GM18511 (cell line): ENCODE measurements around the gene JARID2.

Experiments used
- ATAC-seq: cut with Tn5 transposase; IDR thresholded peaks from one replicate; pipeline ENCODE4 v1.9.1; 2021; ENCODE audit warnings: mild to moderate bottlenecking, moderate library complexity; ENCODE audit not compliant: unreplicated experiment

Gene JARID2

DNA sequence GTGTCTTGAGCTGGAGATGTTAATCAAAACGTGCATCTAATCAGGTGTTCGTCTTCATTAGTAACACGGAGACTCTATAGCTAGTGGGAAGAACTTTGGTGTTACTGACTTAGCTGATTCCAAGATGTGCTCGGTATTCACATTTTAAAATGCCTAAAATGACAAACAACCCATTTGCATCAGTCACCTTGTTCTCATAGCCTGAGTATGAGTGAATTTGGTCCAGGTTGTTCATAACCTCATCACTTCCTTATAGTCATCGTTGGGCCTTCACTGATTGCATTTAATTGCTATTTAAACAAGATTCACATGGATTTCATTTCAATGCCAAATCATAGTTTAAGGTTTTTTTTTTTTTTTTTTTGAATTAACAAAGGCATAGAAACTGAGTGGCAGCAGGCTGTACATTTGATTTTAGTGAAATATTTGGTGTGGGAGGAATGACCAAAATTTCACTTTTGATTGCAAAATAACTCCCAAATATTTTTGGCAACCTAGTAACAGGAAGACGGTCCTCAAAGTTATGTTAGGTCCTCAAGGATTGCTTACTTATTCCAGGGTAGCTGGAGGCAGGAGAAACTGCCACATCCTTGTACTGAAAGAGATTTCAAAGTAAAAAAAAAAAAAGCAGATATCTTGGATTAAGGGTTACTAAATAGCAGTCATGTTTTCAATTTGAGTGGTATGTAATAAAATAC, 104.7 kb downstream of the JARID2 start:
- ATAC-seq: no peak

DNA sequence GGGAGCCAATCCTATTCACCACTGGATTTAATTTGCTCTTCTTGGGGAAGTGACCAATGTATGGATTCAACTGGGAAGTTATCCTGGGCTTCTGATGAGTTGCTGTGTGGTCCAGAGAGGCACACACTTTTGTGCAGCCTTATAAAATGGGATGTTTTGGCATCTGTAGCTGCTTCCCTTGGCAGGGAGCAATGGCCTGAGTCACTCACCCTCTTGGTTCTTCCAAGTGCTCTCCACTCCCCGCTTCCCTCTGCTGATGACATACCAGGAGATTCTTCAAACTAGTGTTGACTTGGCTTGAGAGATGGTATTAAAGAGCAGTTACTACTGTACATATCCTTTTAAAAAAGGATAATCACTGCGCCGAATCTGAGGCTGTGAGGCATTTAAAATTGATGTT, 105.8 kb downstream of the JARID2 start:
- no peak for ATAC-seq

DNA sequence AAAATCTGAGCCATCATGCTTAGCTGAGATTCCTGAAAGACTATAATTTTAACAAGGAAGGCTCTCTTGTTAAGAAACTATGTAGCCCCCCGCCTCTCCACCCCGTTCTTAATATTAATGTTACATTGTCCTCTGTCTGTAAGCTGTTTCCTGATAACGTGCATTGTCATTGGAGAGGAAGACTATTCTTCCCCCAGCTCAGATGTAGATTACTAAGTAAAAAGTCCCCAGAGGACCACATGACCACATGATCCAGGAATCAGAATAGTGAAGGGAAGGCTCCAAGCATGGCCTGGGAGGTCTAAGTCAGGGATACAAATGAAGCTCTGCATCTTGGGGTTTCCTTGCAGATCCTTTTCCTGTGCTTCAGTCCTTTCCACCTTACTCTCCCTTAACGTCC, 106.4 kb downstream of the JARID2 start:
- no peak for ATAC-seq

DNA sequence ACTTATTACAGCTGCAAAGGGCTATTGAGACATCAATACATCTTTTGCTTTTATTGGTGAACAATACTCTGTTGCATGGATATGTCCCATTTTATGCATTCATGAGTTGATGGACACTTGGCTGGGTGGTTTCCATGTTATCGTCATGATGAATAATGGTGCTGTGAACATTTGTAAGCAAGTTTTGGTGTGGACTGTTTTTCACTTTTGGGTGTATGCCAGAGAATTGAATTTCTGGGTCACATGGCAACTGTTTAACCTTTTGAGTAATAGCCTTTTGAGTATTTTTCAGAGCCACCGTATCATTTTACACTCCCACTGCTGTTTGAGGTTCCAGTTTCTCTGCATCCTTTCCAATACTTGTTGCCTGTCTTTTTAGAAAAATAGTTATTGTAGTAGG, 107.0 kb downstream of the JARID2 start:
- no peak for ATAC-seq

DNA sequence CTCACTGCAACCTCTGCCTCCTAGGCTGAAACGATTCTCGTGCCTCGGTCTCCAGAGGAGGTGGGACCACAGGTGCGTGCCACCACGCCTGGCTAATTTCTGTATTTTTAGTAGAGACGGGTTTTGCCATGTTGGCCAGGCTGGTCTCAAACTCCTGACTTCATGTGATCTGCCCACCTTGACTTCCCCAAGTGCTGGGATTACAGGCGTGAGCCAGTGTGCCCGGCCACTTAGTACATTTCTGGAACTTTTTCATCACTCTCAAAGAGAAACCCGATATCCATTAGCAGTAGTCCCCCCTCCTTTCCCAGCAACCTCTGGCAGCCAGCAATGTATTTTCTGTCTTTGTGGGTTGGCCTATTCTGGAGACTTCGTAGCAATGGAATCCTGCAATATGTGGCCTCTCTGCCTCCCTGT, 109.8 kb downstream of the JARID2 start:
- ATAC-seq: no peak

DNA sequence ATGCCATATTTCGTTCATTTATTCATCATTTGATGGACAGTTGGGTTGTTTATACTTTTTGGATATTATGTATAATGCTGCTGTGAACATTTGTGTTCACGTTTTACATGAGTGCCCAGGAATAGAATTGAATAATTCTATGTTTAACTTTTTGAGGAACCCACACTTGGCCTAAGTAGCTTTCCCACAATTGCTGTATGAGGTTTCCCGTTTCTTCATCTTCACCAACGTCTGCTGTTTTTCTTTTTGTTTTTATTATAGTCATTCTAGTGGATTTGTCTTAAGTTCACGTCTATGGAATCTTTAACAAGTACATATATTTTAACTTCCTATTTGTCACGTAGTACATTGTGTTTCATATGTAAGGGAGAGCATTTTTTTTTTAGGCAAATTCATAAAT, 110.3 kb downstream of the JARID2 start:
- ATAC-seq: no peak

DNA sequence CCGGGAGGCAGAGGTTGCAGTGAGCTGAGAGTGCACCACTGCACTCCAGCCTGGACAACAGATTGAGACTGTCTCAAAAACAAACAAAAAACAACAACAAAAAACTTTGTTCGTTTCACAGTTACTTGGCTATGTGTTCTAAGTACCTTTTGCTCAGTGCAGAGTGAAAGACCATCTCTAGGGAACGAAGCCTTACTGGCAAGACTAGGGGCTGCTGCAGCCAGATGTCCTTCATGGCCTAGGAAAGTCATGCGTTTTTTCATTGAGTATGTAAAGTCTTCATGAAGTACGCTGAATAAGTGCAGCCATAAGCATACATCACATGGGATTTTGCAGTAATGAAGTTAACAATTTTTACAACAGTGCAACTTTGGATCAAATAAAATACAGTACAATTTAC, 111.1 kb downstream of the JARID2 start:
- ATAC-seq: no peak

DNA sequence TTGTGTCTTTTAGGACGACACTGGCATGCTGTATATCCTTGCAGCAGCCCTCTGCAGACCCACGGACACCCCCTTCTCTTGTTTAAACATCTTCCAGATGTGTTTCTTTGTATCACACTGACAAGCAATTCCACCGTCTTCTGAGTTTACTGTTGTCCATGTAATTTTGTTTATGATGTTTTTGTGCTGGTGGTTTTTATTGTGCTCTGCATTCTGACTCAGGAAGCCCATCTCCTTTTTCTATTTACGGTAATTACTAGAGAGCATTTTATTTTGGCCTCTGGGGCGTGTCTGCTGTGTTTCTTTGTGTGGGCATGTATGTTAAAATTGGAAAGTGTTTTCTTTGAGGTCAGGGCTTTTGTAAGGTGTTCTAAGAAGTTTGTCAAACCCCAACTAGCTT, 111.9 kb downstream of the JARID2 start:
- no peak for ATAC-seq

DNA sequence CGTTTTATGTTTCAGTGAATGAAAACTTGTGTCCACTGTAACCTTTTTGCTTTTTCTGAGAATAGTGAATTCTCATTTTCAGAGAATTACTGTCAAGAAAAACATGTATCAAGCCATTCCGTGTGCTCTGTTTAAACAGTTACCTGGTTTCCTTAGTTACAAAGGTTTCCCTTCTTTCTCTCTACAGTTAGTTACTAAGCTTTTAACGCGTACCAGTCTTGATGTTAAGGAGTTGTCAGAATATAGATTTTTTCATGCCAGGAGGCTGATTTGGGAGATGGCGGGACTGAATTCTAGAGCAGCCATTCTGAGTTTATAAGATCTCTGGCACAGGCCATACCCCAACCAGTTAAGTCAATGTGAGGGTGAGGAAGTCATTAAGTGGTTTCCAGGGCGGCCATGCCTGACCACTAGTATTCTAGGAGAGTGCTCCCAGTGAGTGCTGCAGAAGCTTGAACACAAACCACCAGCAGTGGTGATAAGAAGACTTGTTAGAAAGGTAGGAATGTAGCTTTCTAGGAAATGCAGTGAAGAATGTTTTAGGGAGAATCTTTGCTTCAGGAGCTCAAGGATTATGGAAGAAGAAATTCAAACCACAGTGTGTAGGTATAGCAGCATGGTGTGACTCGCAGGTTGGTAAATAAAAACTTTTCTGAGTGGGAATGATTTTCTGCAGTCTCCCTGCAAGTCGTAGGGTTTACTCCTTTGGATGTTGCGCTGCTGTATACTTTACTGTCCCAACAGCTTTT, 112.9 kb downstream of the JARID2 start:
- peak; percentile 57 for ATAC-seq

DNA sequence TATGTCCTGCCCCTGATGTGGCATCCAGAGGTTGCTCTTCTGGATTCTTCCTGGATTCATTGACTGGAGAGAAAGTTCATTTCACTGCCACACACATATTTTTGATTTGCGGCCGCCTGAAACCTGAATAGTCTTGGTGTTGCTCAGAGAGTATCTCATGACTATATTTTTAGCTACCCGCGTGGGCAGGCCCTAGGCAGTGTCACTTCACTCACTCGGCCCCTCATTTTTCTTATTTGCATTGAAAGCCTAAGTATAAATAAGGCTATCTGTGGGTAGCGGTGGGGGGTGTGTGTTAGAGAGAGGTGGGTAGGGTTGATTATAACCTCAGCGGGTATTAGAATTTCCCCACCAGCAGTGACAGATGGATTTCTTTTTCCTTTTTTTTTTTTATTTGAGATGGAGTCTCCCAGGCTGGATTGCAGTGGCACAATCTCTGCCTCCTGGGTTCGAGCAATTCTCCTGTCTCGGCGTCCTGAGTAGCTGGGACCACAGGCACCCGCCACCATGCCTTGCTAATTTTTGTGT, 113.5 kb downstream of the JARID2 start:
- ATAC-seq: peak; percentile 79

DNA sequence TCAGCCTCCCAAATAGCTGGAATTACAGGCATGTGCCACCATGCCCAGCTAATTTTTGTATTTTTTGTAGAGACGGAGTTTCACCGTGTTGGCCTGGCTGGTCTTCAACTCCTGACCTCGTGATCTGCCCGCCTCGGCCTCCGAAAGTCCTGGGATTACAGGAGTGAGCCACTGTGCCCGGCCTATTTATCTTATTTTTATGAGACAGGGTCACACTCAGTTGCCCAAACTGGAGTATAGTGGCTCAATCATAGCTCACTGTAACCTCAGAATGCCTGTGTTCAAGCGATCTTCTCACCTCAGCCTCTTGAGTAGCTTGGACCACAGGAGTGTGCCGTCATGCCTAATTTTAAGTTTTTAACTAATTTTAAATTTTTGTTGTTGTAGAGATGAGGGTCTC, 114.4 kb downstream of the JARID2 start:
- ATAC-seq: no peak

DNA sequence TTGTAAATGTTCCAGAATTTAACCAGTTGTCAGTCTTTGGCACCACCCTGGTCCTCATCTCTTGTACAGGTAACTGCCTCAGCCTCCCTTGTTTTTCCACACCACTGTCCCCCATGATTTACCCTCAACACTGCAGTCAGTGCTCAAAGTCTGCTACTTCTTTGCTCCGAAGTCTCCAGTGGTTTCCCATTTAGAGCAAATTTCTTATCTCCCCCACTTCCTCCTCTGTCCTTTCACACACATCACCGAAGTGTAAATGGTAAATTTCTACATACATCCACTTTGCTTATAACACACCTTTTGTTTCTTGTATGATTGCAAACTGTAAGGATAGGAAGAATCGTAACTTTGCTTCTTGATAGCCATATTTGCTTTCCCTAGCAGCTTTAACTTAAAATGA, 115.3 kb downstream of the JARID2 start:
- ATAC-seq: no peak

DNA sequence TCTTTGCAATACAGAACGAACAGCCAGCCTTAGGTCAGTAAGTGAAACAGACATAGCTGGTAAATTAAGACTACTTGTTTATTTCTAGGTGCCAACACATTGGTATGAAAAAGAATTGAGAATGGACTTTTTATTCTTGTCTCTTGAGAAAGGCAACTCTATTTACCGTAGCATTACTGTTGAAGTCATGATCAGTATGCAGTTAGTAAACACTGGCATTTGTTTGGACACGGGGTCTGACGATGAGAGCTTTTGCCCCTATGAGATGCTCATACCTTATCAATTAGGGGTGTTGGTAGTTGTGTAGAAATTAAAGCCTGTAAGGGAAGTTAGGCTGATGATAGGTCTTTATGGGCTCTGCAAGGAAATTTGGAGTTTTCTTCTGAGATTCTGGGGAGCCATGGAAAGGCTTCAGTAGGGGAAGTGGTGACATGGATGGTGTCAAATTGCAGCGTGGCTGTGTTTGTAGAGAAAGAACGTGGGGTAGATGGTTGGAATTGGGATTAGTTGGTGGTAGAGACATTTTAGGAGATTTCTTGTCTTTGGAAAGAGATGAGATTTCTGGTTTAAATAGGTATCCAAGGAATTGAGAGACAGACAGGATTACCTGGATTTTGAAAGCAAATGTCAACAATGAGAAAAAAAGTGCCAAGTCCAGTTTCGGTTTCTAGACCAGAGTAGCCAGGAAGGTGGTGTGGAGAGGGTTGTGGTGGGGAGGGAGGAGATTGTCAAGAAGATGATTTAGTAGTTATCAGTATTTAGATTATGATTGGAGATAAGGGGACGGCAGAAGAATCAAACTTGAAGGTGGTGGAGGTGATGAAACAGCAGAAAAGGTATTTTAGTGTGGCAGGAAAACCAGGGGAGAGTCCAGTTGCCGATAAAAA, 116.6 kb downstream of the JARID2 start:
- no peak for ATAC-seq

DNA sequence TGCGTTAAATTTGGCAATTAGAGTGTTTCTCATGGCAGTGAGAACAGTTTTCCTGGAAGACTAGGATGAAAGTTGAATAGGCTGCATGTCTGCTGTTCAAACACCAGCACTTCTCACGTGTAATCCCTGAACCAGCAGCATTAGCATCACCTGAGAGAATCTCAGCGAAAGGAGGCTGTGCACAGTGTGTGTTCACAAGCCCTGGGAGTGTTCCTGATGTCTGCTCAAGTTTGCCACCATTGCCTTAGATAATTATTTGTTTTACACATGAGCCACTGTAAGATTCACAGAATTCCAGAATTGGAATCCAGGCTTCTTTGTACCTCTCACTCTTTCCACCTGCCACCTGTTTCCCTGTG, 117.3 kb downstream of the JARID2 start:
- ATAC-seq: no peak

DNA sequence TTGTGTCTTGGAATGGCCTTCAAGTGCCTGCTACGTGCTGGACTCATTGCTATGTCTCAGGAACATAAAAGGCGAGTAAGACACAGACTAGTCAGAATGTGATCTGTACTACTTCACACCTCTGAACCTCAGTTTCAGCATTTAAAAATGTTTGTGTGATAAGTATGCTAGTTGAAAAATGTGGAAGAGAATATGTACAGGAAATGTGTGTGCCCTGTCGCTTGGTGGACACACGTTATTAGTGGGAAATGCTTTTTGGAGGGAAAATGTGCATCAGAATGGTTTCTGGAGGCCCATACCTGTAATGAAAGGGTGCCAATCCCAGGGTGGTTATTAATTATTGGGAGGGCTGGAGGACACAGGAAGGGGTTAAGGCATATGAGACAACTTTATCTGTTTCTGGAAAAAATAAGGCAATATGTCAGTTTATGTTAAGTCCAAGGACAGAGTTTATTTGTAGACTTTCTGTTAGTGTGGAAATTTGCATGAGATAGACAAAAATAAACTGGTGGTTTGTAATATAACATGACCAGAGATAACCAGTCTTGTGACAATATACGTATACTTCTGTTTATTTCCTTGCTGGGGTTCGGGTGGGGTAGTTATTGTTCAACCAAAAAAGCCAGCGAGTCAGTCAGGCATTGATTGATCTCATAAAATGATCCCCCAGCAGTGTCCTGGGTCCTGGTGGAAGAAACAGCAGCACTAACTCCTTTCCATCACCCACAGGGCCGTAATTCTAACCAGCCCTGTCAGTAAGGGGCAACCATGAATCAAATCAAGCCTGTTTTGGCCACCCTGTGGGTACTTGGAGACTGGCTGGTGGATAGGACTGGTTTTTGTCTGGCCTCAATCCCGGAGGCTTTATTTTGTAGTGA, 117.9 kb downstream of the JARID2 start:
- peak; percentile 52 for ATAC-seq

DNA sequence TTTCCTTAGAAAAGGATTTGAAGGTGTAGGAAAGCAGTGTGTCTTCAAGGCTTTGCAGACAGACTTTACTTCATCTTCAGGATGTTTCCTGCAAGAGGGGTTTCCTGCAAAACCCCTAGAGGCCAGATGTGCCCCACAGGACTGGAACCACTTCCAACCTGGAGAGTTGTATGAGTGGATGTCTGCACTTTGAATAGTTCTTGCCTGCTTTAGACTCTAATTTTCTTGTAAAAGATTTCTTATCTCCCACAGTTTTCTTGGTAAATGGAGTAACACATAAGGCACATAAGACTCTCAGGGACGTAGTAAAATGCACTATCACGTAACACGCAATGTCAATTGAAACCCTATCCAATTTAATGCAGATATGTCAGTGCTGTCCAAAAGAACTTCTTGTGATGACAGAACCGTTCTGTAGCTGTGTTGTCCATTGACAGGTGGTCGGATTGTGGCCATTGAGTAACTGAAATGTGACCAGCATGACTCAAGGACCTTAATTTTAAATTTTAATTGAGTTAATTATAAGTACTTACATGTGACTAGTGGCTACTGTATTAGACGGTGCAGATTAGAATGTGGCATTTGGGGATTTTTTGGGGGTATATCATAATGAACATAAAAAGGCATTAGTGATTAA, 118.7 kb downstream of the JARID2 start:
- ATAC-seq: no peak

DNA sequence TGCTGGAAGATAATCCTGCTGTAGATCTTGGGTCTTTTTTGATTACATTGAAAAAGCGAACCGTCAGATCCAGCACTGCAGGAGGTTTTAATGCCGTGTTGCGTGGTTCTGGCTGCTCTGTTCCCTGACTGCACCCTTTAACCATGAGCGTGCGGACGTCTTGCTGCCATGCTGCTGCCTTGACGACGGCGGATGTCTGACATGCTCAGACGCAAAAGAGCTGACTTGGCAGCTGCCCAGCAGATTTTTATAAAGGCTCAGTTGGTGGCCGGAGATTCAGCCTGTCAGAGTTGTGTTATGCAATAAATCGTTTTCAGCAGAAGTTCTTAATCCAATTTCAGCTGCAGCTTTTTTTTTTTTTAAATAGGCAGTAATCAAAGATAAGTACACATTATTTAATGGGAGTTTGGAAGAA, 119.4 kb downstream of the JARID2 start:
- no peak for ATAC-seq

DNA sequence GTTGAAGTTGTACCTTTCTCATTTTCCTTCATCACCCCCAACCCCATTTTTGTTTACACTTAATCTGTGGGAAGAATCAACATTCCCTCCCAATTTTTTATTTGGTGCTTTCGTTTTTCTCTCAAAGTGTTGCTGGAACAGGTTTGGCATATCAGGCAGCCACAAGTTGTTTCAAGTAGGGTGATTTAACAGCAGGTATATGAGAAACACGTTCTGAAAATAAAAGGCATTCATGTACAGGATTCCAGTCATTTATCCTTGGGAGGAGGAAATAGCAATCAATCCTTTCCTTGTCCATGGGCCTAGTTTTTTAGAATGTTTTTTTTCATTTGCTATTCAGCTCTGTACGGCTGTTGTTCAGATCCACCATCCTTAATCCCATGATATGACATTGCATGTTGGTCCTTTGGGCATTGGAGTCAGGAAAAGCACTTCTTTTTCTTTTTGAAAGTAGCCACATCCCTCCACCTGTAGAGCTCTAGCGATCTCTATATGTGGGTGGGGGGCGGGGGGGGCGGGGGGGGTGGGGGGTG, 120.2 kb downstream of the JARID2 start:
- ATAC-seq: no peak

DNA sequence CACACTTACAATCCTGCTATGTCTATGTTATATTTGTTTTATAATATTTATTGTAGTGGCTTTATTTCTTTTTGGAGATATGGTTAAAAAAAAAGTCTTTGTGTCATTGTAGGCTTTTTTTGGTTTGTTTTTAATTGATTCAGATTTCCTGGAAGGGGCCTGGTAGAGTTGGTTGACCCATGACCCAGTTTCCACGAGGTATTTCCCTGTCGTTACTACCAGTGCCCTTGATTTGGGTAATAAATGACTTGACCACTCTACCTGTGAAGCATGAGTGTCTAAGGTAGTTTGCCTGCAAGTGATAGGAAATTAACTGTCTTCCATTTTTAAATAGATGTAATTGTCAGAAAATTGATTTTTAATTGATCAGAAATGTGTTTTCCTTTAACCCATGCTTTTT, 121.0 kb downstream of the JARID2 start:
- no peak for ATAC-seq

DNA sequence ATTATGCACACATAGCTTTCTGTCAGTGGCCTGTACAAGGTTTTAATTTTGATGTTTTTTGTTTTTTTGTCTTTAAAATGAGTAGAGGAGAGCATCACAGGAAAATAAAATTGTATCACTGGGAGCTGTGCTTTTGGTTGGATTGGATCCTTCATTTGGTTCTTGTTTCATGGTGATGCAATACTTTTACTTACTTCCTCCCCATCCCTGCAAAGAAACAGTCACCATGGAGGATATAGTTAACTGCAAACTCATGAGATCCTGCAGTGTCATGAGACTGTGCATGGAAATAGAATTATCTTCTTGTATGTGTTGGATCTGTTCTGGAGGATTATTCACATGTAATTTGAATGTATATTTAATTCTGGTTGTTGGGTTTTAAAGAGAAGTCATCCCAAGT, 122.3 kb downstream of the JARID2 start:
- no peak for ATAC-seq
